ENCODE measurements around the gene SERPINF2. TPM values are rescaled to one million over a fixed set of nuclear protein-coding genes. Genes with fewer than 3 reads are reported as not detected.

SERPINF2 gene
- total RNA-seq, 3 donors from 2014 or later: 18.4 to 30.1 (median 21.3) TPM

GRCh38 chr17:1782171-1782567 lies 39.5 kb downstream of the SERPINF2 start:
- TF ChIP-seq POLR2AphosphoS5 (IDR thresholded peaks at IDR 0.05): no peak
- Histone ChIP-seq H3K9me3 (no peaks in the 10 kb centered on the region), H3K4me1 (peaks cover 0 to 8% of the 10 kb centered on the region in 2 donors), H3K27ac (peak overlapping the region; percentile 93 to 94), H3K36me3 (no peaks in the 10 kb centered on the region), H3K4me3 (peak overlapping the region in 1 of 3 donors; percentile 22), H3K27me3 (no peaks in the 10 kb centered on the region)
- intact Hi-C loops (cut with DNase I; ENCODE audit: low total_unique reads): no loop called here
- no peak for DNase-seq (ENCODE audit: low spot score in 2 of 2)

DNA sequence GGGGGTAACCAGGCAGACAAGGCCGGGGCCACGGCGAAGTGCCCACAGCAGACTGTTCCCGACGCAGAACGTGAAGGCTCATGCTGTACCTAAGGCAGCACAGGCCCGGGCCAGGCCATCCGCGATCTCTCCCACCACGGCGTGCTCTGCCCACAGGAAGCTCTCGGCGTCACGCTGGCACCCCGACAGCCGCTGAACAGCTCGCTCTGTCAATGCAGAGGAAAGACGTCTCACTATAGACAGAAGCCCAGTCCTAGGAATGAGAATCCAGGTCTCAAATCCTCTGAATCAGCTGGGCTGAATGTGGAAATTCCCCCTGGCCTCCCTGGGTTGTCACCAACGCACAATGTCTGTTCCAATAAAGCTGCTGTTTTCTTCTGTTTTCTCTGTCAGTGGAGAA lies 40.6 kb downstream of the SERPINF2 start:
- Histone ChIP-seq H3K27me3 (no peaks in the 10 kb centered on the region), H3K36me3 (no peaks in the 10 kb centered on the region), H3K27ac (peak overlapping the region; percentile 93 to 95), H3K9me3 (no peaks in the 10 kb centered on the region), H3K4me3 (peak overlapping the region; percentile 12 to 54 (median 20)), H3K4me1 (peaks cover 0 to 9% of the 10 kb centered on the region in 2 donors)
- DNase-seq (ENCODE audit: low spot score in 2 of 2): no peak
- TF ChIP-seq POLR2AphosphoS5 (IDR thresholded peaks at IDR 0.05) (no peak), CTCF (IDR thresholded peaks at IDR 0.05) (no peak), POLR2A (IDR thresholded peaks at IDR 0.05) (no peak)
- intact Hi-C loops (cut with DNase I; ENCODE audit: low total_unique reads): no loop called here

DNA sequence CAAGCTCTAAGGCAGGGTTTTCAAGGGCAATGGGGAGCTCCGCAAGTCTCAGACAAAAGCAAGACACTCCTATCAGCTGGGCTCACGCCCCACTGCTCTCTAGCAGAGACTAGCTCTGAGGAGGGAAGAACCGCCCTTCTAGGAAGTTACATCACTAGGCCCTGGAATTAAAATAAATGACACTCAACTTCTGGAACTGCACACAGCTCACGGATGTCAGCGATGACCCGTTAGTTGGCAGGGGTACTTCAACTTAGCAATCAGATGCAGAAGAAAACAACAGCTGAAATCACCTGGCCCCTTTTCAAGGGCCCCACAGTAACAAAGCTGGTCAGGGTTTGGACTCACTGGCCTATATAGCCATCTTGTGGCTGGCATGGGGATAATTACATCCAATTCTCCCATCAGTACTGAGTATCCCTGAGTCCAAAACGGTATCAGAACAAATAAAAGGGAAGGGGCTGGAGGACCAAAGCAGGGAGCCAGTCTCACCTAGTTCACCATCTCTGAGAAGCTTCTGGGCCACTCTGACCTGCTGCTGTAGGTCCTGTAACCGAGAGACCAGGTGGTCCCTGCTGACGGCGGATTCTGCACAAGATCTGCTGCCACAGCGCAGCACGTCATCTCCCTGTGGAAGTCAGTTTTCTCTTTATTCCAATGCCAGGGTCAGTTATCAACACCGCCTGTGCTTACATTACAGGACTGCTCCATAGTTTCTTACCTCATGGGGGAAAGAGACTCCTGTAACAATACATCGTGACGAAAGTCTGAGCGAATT lies 41.4 kb downstream of the SERPINF2 start:
- H3K4me3 ChIP-seq: peak overlapping the region in 2 of 3 donors; percentile 20 to 54
- H3K27ac ChIP-seq: peak overlapping the region; percentile 93 to 95
- peak in 1 of 2 donors; percentile 87 for DNase-seq (ENCODE audit: low spot score in 2 of 2)
- peaks cover 0 to 9% of the 10 kb centered on the region in 2 donors for H3K4me1 ChIP-seq
- intact Hi-C loops (cut with DNase I; ENCODE audit: low total_unique reads): no loop called here
- no peaks in the 10 kb centered on the region for H3K27me3 ChIP-seq
- no peaks in the 10 kb centered on the region for H3K36me3 ChIP-seq
- peak; percentile 72 to 92 (median 87) for TF ChIP-seq POLR2AphosphoS5 (IDR thresholded peaks at IDR 0.05)
- peak; percentile 46 to 94 (median 81) for TF ChIP-seq CTCF (IDR thresholded peaks at IDR 0.05)
- TF ChIP-seq POLR2A (IDR thresholded peaks at IDR 0.05): no peak
- H3K9me3 ChIP-seq: no peaks in the 10 kb centered on the region

GRCh38 chr17:1785930-1786329 lies 43.3 kb downstream of the SERPINF2 start:
- Histone ChIP-seq H3K4me1 (peaks cover 0 to 9% of the 10 kb centered on the region in 2 donors), H3K27me3 (no peaks in the 10 kb centered on the region), H3K9me3 (no peaks in the 10 kb centered on the region), H3K36me3 (no peaks in the 10 kb centered on the region), H3K27ac (peak overlapping the region; percentile 52 to 89), H3K4me3 (no peak overlapping the region)
- no peak for DNase-seq (ENCODE audit: low spot score in 2 of 2)
- intact Hi-C loops (cut with DNase I; ENCODE audit: low total_unique reads): no loop called here
- TF ChIP-seq POLR2A (IDR thresholded peaks at IDR 0.05) (no peak), CTCF (IDR thresholded peaks at IDR 0.05) (no peak), POLR2AphosphoS5 (IDR thresholded peaks at IDR 0.05) (no peak)

GRCh38 chr17:1786708-1787107 lies 44.0 kb downstream of the SERPINF2 start:
- Histone ChIP-seq H3K36me3 (no peaks in the 10 kb centered on the region), H3K4me3 (no peak overlapping the region), H3K27me3 (no peaks in the 10 kb centered on the region), H3K27ac (peak overlapping the region; percentile 52 to 89), H3K9me3 (no peaks in the 10 kb centered on the region), H3K4me1 (peaks cover 0 to 9% of the 10 kb centered on the region in 2 donors)
- no peak for DNase-seq (ENCODE audit: low spot score in 2 of 2)
- TF ChIP-seq CTCF (IDR thresholded peaks at IDR 0.05): no peak
- no peak for TF ChIP-seq POLR2AphosphoS5 (IDR thresholded peaks at IDR 0.05)
- TF ChIP-seq POLR2A (IDR thresholded peaks at IDR 0.05): no peak
- intact Hi-C loops (cut with DNase I; ENCODE audit: low total_unique reads): no loop called here

All from breast epithelium (tissue), 4 donors.